Measurements from ENCODE around the gene CFTR.

The CFTR gene

DNA sequence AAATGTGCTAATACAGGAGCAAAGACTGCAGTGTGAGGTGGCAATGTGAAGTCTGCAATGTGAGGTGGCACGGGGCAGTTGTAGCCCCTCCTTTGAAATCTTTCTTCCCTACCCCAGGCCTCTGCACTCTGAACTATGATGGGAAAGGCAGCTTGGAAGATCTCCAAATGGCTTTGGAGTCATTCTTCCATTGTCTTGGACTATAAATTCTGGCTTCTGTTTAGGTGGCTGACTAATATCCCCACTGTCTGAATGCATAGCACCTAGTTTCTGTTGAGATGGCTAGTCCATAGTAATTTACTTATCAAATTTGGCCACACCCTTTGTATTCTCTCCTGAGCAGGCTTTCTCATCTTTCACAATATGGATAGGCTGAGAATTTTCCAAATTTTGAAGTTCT lies 175.0 kb downstream of the CFTR start:
- no peak for DNase-seq

DNA sequence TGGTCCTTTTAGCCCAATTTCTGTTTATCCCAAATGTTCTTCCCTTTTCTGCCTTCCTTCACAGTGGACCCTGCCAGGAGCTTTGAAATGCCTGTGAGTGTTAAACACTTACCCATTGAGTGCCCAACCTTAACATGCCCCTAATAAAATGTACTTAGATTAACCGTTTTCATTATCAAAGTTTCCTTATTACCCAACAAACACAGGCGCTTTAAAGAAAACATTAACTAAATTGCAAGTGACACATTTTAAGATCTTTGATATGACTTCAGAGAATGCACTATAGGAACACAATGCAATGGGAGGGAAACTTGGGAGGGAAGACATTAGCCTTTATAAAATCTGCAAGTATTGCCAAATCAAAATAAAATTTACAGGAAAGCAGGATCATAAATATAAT lies 177.0 kb downstream of the CFTR start:
- no peak for DNase-seq

DNA sequence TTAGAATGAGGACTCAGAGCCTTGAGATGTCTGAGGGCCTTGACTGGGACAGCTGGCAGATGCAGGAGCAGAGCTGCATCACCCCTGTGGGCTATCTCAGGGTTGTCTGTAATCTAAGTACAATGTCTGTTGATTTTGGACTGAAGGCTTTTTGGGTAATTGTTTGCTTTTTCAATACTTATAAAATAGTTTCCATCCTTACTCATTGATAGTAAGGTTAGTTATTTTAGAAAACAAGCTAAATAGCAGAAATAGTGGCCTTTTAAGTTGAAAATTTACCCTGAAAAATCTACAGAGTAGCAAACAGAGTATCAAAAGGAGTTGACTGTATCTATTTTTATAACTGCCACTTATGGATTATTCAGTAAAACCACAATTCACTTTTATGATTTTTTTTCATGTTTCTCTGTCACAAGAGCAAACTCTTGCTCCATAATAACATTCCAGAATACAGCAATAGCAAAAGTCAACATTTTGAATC lies 179.7 kb downstream of the CFTR start:
- no peak for DNase-seq

DNA sequence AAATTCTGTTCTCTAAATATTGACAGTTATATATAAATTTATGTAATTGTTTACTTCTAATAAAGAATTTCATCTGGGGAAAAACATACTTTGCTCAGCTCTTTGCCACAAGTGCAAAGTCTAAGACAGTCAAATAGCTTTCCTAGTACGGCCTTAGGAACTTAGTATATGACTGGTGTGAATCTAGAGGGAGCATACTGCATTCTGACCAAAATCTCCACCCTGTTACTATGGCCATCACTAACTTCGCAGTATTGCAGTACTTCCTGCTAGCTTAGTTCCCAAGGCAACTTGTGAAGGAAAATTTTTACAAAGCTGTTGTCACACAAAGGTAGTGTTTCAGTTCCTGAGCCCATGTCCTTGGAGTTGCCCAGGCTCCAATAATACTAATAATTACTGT lies 181.5 kb downstream of the CFTR start:
- no peak for DNase-seq

DNA sequence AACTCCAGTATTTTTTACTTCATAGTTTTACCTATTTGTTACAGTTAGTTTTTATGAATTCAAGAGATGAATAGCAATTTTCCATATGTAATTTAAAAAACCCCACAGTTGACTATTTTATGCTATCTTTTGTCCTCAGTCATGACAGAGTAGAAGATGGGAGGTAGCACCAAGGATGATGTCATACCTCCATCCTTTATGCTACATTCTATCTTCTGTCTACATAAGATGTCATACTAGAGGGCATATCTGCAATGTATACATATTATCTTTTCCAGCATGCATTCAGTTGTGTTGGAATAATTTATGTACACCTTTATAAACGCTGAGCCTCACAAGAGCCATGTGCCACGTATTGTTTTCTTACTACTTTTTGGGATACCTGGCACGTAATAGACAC lies 184.2 kb downstream of the CFTR start:
- no peak for DNase-seq

DNA sequence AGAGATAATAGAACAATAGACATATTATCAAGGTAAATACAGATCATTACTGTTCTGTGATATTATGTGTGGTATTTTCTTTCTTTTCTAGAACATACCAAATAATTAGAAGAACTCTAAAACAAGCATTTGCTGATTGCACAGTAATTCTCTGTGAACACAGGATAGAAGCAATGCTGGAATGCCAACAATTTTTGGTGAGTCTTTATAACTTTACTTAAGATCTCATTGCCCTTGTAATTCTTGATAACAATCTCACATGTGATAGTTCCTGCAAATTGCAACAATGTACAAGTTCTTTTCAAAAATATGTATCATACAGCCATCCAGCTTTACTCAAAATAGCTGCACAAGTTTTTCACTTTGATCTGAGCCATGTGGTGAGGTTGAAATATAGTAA lies 185.5 kb downstream of the CFTR start:
- DNase-seq, result no peak

DNA sequence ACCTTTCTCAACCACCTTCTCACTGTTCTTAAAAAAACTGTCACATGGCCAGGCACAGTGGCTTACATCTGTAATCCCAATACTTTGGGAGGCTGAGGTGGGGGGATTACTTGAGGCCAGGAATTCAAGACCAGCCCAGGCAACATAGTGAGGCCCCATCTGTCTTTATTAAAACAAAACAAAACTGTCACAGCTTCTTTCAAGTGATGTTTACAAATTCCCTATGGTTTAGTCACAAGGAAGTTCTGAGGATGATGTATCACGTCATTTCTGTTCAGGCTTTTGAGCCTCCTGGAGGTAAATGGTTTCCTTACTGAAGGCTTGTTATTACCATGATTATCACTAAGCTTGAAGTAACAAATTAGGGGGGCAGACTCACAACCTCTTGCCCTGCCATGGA lies 186.2 kb downstream of the CFTR start:
- no peak for DNase-seq

DNA sequence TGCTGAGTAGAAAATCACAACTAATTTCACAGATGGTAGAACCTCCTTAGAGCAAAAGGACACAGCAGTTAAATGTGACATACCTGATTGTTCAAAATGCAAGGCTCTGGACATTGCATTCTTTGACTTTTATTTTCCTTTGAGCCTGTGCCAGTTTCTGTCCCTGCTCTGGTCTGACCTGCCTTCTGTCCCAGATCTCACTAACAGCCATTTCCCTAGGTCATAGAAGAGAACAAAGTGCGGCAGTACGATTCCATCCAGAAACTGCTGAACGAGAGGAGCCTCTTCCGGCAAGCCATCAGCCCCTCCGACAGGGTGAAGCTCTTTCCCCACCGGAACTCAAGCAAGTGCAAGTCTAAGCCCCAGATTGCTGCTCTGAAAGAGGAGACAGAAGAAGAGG lies 186.9 kb downstream of the CFTR start:
- DNase-seq, result no peak

DNA sequence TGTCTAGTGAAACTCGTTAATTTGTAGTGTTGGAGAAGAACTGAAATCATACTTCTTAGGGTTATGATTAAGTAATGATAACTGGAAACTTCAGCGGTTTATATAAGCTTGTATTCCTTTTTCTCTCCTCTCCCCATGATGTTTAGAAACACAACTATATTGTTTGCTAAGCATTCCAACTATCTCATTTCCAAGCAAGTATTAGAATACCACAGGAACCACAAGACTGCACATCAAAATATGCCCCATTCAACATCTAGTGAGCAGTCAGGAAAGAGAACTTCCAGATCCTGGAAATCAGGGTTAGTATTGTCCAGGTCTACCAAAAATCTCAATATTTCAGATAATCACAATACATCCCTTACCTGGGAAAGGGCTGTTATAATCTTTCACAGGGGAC lies 187.6 kb downstream of the CFTR start:
- DNase-seq, result no peak

DNA sequence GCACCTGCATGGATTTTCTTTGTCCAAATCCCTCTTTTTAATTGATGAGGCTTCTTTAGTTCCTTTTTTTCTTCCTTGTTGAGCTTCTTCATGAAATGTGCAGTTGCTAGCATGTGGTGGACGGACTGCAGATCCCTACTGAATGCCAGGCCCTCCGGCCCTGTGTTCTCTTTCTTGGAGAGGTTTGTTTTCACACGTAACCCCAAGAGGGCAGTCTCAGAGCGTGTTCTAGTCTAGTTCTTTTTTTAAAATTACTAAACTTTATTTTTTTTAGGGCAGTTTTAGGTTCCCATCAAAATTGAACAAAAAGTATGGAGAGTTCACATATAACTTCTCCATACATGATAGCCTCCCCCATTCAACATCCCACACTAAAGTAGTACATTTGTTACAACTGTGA lies 190.0 kb downstream of the CFTR start:
- no peak for DNase-seq

DNA sequence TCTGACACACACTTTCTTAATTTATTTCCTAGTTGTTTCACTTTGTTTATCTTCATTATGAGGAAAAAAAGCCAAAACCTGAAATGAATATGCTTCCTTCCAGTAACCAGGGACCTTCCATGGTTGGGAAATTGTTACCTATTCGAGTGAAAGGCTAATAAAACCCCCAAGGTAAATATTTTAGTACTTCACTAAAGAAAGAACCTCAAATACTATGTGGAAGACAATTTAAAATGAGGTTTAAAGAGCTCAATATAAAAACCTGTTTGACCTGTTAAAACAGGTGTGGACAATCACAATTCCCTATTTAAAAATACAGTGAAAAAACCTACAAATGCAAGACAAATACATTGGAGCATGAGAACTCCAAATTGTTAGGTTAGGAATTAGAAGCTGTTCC lies 192.6 kb downstream of the CFTR start:
- no peak for DNase-seq

DNA sequence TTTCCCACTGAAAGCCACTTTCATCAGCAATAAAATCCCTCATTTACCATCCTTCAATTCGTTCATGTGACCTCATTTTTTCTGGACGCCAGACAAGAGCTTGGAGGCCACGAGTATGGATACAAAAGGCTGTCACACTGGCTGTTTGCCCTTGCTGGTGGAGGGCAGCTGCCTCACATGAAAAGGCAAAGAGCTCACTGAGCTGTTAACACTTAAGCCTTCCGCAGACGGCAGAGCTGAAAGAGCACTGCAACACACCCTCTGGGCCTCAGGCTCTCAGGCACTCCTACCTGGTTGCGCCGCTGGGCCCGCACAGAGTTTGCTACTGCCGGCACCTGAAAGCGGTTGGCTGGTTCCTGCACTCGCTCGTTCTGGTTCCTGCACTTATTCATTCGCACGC lies 193.5 kb downstream of the CFTR start:
- peak; percentile 42 for DNase-seq

DNA sequence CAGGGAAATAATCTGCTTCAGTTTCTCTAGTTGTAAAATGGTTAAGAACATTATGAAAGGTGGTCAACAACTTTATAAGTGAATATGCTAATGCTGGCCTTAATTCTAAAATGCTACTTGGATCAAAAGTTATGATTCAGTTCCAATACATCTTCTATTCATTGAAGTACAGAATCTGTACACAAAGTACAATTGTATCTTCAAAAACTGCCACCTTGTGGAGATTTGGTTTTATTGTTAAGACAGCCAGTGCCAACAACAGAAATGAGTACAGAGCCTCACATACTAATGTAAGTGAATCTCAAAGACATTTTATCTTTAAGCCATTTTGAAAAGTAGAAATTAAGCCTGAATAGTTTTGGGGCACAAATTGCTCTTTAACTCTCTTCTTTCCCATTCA lies 194.0 kb downstream of the CFTR start:
- peak; percentile 36 for DNase-seq

DNA sequence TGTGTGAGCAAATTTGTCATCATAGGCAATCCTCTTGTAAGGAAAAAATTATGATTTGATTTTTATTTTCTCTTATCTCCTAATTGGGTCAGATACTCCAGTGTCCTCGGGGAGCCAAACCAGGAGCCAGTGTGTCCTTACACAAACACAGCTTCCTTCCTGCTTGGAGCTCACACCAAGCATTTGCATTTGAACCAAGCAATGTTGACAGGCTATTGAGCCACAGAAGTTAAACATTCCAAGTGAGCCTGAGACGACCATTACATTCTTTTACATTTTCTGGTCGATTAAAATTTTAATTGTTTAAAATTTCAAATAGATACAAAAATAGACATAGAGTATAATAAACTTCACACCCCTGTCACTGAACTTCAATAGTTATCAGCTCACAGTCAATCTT lies 194.8 kb downstream of the CFTR start:
- no peak for DNase-seq

DNA sequence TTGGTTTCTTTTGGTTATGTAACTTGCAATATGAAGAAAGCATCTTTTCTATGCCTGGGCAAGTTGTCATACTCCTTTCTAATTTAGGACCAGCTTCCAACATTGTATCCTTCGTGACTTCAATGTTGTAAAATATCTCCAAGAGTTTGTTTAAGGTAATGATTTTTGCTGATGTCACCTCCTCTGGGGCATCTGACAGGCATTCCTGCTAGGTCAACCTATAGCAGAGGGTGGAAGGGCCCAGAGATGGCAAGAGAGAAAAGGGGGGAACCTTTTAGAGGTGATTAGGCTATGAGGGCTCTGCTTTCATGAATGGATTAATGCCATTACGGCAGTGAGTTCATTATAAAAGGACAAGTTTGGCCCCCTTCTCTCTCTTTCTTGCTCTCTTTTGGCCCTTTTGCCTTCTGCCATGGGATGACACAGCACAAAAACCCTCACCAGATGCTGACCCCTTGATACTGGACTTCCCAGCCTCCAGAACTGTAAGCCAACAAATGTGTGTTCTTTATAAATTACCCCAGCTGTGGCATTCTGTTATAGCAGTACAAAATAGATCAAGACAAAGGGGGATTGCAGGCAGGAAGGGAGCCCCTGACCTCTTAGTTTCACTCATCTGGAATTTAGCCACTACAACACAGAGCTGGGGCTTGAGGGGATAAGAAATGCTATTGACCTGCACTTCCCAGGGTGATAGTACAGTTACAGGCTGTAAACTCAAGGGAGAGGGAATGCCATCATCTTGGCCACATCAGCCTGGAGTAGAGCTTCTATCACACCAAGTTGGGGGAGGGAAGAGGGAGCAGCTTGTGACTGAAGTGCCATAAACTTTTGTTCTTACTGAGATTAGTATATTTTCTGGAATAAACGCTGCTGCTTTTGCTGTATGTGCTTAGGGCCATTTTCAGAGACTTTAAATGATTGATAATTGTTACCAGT lies 195.9 kb downstream of the CFTR start:
- no peak for DNase-seq

DNA sequence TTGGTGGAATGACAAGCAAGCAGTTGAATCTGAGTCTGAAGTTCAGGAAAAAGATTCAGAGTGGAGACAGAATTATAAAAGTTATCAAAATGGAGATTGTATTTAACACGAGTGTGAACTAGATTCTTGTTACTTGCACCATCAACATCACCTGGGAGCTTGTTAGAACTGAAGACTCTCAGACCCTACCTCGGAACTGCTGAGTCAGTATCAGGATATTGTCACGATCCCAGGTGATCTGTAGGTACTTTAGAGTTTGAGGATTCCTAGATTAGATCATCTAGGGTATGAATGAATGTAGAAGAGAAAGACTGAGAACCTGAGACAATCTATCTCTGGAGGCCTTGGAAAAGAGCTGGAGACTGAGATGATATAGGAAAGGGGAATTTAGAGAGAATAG lies 199.3 kb downstream of the CFTR start:
- no peak for DNase-seq

DNA sequence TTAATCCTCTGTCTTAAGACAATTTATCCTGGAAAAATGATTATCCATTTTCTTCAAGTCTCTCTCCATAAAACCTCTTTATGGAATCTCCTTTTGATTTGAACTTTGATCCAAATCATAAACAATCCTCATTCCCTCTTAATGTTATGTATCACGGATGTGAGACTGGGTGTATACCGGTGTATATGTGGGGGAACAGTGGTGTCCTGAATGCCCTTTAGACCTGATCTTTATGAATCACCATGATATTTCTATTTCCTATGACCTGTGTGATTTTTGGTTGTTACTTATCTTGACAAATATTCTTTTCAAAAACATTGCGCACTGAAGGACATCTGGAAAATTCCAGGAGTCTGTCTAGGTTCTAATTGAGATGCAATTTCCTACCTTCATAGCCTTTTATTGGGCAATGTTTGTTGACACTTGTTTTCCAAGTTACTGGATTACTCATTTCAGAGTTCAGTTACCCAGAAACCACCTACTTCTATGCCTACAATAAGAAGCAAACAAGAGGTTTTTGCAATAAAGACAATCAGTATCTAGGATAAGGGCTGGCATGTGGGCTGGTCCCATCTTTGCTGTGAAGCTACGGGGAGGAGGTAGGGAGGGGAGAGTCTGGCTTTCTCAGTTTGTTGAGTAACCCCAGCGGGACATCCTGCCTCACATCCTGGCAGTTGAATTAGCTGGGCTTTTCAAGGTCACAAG lies 203.0 kb downstream of the CFTR start:
- DNase-seq, result no peak

DNA sequence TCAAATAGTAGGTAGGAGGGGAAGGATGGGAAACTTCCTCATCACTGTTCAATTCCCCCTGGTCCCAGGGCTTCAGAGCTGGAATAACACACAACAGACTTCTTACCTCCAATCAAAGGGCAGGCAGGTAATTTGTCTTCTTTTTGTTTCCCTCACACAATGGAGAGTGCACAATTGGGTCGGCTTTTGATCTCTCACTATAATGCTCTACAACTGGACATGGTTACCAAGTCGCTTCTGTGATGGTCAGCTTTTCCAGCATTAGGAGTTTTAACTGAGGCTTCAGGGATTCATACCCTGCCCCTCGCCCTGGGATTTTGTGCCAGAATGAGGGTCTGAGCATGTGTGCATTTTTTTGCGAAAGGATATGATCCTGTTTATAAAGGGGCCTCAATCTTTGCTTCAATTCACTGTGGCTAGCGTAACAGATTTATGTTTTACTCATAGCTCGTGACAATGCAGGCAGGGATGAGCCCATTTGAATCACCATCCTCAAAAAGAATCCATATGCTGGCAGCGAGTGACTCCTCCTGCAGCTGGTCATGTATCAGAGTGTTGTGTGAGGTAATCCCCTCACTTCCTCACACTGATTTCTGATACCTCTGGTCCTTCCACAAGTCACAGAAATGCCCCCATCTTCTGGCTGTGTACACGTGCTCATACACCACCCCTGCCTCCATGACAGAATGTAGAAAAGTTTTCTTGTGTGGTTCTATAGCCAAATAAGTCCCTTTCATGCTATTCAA lies 203.8 kb downstream of the CFTR start:
- no peak for DNase-seq

DNA sequence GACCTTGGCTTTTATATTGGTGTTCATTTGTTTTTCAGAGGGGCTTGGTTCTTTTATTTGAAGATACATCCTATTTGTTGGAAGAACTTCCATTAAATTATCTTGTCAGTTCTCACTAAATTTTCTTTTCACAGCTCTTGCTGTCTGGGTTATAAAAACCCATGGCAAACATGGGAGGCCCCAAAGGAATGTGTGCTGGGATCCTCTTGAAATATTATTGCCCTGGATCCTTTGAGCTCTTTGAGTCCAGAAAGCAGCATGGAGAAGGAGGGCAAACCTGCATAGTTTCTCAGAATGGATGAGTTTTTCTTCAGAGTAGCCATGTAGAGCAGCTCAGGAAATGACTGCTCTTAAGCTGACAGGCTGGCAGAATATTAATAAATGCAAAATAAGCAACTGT lies 206.0 kb downstream of the CFTR start:
- no peak for DNase-seq

DNA sequence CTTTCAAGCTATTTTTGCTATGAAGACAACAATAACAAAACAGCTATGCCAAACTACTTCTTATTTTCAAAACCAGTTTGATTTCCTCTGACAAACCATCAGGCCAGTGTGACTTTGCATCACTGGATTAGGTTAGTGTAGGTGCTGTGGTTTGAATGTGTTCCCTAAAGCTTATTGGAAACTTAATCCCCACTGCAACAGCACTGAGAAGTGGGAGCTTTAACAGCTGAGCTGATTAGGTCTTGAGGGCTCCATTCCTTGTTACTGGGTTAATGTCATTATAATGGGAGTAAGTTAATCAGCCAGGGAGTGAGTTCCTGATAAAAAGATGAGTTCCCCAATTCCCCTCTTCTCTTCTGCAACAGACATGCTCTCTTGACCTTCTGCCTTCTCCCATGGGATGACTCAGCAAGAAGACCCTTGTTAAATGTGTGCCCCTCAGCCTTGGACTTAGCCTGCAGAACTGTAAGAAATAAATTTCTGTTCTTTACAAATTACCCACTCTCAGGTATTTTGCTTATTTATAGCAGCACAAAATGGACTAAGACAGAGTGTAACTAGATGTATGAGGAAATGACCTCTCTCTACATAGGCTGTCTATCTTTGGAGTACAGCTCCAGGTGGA lies 206.6 kb downstream of the CFTR start:
- DNase-seq, result no peak

DNA sequence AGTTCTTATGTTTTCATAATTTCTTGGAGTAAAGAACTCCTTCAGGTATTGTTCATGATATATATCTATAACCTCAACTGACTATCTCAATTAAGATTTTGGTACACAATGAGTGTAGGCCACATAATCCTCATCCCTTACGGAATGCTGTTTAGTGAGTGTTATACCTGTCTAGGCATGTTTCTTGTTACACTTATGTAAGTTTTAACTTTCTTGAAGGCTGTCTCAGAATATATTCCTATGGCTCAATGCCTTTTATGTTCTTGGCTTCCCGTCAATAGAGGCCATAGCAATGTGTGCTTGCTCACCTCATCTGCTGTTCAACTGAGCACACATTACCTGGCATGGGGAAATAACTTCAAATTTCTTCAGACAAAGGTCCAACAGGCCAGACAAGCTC lies 208.3 kb downstream of the CFTR start:
- no peak for DNase-seq

DNA sequence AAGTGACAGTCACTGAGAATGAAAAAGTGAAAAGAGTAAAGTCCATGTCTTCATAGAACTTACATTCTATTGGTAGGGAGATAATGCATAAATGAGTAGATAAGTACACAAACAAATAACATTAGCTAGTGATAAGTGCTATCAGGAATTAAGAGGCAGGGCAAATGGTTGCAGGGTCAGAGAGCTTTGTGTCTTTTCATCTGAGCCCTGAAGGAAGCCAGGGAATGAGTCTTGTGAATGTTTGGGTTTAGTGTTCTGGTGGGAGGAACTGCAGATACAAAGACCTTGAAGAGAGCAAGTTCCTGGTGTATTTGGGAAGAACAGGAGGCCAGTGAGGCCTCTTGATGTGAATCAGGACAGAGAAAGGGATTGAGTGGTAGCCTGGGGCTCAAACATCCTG lies 209.6 kb downstream of the CFTR start:
- no peak for DNase-seq

DNA sequence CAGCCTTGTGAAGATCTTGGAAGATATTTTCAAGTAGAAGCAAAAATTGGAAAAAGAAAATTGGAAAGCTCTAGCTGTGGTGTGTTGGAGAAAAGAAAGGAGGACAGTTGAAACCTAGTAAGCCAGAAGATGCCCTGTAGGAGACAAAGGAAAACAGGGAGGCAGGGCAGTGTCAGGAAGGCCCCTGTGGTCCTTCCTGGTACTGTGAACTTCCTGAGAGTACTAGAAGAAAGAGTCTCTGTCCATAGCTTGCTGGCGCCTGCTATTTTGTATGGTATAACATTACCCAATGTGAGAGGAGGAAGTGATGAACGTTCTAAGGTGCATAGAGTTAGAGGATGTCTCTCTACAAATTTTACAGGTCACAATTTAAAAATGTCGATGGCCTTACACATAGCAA lies 210.3 kb downstream of the CFTR start:
- DNase-seq, result no peak
